GM23338 (cell line): Measurements from ENCODE around the gene CTNNA2. TPM values are rescaled to one million over a fixed set of nuclear protein-coding genes. Genes with fewer than 3 reads are reported as not detected.

ENCODE experiments used
- EZH2 ChIP-seq: fragments of 200-600 bp; sonication (generic); IDR thresholded peaks from one replicate; pipeline ENCODE4 v1.8.0; 2017; ENCODE audit warnings: antibody characterized with exemption, mild to moderate bottlenecking, low read depth; ENCODE audit not compliant: unreplicated experiment
- EZH2phosphoT487 ChIP-seq: fragments of 200-600 bp; sonication (generic); IDR thresholded peaks from one replicate; pipeline ENCODE4 v1.8.1; 2018; ENCODE audit warnings: antibody characterized with exemption; ENCODE audit not compliant: unreplicated experiment
- NANOG ChIP-seq: IDR thresholded peaks from 2 replicates; pipeline ENCODE4 v1.6.1; 2016; ENCODE audit warnings: antibody characterized with exemption, borderline replicate concordance
- ZNF331 ChIP-seq: fragments of 250-450 bp; sonication (Bioruptor Pico); IDR thresholded peaks from 2 replicates; pipeline ENCODE4 v1.5.0; 2020; ENCODE audit warnings: low read depth, mild to moderate bottlenecking, moderate library complexity
- polyA plus RNA-seq: library from polyadenylated mRNA; unstranded; fragments of >200 nt; fragmentation: Nextera tagmentation; extraction: Ambion mirVana; gene quantifications from 2 replicates; pipeline ENCODE4 v1.2.1, GENCODE V29; 2016
- total RNA-seq: library from RNA; depleted of rRNA; stranded (reverse); fragments of >200 nt; shearing (Covaris generic); gene quantifications from 2 replicates; pipeline ENCODE4 v1.2.3, GENCODE V29; 2014
- TF ChIP-seq, protein P1 (sequence below): fragments of 250-450 bp; sonication (Bioruptor Pico); IDR thresholded peaks from 2 replicates; pipeline ENCODE4 v1.5.0; 2020; ENCODE audit warnings: mild to moderate bottlenecking, moderate library complexity
- TF ChIP-seq, protein P2 (sequence below), 2 experiments: fragments of 200-600 bp in 1 of 2; sonication (generic) in 1 of 2; conservative IDR thresholded peaks; 2 replicates each; pipeline versions ENCODE4 v1.5.1 to v1.6.1; 2016 to 2017; ENCODE audit warnings: antibody characterized with exemption in 2 of 2, low read depth in 2 of 2, mild to moderate bottlenecking in 2 of 2, moderate library complexity in 1 of 2
- TF ChIP-seq, protein P3 (sequence below): IDR thresholded peaks from one replicate; pipeline ENCODE4 v1.6.1; 2018; ENCODE audit warnings: antibody characterized with exemption; ENCODE audit not compliant: unreplicated experiment

Gene CTNNA2
- total and polyA plus RNA-seq, 2 experiments from 2014 or later: 6.4 to 15.6 TPM

DNA sequence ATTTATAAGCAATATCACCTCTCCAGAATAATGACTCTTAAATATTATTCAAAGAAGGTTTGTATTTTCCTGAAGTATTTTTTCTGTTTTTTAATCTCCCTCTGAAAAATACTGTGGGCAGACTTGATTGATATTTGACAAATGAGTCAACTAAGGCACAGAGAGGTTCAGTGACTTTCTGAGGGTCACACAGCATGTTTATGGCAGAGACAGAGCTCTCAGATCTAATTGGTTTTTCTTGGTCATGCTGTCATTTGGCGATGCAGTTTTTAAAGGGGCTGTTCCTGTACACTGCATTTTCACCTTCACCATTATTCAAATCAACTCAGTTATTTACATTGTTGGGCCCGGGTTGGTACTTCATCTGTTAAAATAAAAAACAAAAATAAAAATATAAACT is 527.4 kb downstream of the CTNNA2 start (continued):
- TF ChIP-seq, protein P1, sequence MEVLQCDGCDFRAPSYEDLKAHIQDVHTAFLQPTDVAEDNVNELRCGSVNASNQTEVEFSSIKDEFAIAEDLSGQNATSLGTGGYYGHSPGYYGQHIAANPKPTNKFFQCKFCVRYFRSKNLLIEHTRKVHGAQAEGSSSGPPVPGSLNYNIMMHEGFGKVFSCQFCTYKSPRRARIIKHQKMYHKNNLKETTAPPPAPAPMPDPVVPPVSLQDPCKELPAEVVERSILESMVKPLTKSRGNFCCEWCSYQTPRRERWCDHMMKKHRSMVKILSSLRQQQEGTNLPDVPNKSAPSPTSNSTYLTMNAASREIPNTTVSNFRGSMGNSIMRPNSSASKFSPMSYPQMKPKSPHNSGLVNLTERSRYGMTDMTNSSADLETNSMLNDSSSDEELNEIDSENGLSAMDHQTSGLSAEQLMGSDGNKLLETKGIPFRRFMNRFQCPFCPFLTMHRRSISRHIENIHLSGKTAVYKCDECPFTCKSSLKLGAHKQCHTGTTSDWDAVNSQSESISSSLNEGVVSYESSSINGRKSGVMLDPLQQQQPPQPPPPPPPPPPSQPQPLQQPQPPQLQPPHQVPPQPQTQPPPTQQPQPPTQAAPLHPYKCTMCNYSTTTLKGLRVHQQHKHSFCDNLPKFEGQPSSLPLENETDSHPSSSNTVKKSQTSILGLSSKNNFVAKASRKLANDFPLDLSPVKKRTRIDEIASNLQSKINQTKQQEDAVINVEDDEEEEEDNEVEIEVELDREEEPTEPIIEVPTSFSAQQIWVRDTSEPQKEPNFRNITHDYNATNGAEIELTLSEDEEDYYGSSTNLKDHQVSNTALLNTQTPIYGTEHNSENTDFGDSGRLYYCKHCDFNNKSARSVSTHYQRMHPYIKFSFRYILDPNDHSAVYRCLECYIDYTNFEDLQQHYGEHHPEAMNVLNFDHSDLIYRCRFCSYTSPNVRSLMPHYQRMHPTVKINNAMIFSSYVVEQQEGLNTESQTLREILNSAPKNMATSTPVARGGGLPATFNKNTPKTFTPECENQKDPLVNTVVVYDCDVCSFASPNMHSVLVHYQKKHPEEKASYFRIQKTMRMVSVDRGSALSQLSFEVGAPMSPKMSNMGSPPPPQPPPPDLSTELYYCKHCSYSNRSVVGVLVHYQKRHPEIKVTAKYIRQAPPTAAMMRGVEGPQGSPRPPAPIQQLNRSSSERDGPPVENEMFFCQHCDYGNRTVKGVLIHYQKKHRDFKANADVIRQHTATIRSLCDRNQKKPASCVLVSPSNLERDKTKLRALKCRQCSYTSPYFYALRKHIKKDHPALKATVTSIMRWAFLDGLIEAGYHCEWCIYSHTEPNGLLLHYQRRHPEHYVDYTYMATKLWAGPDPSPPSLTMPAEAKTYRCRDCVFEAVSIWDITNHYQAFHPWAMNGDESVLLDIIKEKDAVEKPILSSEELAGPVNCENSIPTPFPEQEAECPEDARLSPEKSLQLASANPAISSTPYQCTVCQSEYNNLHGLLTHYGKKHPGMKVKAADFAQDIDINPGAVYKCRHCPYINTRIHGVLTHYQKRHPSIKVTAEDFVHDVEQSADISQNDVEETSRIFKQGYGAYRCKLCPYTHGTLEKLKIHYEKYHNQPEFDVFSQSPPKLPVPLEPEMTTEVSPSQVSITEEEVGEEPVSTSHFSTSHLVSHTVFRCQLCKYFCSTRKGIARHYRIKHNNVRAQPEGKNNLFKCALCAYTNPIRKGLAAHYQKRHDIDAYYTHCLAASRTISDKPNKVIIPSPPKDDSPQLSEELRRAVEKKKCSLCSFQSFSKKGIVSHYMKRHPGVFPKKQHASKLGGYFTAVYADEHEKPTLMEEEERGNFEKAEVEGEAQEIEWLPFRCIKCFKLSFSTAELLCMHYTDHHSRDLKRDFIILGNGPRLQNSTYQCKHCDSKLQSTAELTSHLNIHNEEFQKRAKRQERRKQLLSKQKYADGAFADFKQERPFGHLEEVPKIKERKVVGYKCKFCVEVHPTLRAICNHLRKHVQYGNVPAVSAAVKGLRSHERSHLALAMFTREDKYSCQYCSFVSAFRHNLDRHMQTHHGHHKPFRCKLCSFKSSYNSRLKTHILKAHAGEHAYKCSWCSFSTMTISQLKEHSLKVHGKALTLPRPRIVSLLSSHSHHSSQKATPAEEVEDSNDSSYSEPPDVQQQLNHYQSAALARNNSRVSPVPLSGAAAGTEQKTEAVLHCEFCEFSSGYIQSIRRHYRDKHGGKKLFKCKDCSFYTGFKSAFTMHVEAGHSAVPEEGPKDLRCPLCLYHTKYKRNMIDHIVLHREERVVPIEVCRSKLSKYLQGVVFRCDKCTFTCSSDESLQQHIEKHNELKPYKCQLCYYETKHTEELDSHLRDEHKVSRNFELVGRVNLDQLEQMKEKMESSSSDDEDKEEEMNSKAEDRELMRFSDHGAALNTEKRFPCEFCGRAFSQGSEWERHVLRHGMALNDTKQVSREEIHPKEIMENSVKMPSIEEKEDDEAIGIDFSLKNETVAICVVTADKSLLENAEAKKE: no peak
- TF ChIP-seq, protein P2, sequence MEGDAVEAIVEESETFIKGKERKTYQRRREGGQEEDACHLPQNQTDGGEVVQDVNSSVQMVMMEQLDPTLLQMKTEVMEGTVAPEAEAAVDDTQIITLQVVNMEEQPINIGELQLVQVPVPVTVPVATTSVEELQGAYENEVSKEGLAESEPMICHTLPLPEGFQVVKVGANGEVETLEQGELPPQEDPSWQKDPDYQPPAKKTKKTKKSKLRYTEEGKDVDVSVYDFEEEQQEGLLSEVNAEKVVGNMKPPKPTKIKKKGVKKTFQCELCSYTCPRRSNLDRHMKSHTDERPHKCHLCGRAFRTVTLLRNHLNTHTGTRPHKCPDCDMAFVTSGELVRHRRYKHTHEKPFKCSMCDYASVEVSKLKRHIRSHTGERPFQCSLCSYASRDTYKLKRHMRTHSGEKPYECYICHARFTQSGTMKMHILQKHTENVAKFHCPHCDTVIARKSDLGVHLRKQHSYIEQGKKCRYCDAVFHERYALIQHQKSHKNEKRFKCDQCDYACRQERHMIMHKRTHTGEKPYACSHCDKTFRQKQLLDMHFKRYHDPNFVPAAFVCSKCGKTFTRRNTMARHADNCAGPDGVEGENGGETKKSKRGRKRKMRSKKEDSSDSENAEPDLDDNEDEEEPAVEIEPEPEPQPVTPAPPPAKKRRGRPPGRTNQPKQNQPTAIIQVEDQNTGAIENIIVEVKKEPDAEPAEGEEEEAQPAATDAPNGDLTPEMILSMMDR (conservative IDR thresholded peaks at IDR 0.05; ENCODE audit: low read depth in 2 of 2): no peak
- TF ChIP-seq ZNF331 (CRISPR knock-in tag) (no peak), EZH2 (no peak), EZH2phosphoT487 (no peak), NANOG (no peak)
- TF ChIP-seq, protein P3, sequence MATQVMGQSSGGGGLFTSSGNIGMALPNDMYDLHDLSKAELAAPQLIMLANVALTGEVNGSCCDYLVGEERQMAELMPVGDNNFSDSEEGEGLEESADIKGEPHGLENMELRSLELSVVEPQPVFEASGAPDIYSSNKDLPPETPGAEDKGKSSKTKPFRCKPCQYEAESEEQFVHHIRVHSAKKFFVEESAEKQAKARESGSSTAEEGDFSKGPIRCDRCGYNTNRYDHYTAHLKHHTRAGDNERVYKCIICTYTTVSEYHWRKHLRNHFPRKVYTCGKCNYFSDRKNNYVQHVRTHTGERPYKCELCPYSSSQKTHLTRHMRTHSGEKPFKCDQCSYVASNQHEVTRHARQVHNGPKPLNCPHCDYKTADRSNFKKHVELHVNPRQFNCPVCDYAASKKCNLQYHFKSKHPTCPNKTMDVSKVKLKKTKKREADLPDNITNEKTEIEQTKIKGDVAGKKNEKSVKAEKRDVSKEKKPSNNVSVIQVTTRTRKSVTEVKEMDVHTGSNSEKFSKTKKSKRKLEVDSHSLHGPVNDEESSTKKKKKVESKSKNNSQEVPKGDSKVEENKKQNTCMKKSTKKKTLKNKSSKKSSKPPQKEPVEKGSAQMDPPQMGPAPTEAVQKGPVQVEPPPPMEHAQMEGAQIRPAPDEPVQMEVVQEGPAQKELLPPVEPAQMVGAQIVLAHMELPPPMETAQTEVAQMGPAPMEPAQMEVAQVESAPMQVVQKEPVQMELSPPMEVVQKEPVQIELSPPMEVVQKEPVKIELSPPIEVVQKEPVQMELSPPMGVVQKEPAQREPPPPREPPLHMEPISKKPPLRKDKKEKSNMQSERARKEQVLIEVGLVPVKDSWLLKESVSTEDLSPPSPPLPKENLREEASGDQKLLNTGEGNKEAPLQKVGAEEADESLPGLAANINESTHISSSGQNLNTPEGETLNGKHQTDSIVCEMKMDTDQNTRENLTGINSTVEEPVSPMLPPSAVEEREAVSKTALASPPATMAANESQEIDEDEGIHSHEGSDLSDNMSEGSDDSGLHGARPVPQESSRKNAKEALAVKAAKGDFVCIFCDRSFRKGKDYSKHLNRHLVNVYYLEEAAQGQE: no peak
